ENCODE data around the gene FUT2.

The FUT2 gene

GRCh38 chr19:48726556-48726955, 30.8 kb downstream of the FUT2 start:
- DNase-seq (ENCODE audit: low spot score): no peak

GRCh38 chr19:48728911-48729664, 33.3 kb downstream of the FUT2 start:
- DNase-seq (ENCODE audit: low spot score): no peak

GRCh38 chr19:48731452-48731851, 35.7 kb downstream of the FUT2 start:
- no peak for DNase-seq (ENCODE audit: low spot score)

DNA sequence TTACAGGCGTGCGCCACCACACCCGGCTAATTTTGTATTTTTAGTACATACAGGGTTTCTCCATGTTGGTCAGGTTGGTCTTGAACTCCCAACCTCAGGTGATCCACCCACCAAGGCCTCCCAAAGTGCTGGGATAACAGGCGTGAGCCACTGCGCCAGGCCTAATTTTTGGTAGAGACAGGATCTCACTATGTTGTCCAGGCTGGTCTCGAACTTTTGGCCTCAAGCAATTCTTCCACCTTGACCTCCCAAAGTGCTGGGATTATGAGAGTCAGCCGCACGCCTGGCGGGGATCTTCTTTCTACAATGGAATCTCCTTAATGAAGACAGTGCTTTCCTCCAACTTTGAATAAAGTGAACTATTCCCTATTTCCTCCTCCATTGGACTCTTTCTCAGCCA, 38.9 kb downstream of the FUT2 start:
- DNase-seq (ENCODE audit: low spot score): no peak

DNA sequence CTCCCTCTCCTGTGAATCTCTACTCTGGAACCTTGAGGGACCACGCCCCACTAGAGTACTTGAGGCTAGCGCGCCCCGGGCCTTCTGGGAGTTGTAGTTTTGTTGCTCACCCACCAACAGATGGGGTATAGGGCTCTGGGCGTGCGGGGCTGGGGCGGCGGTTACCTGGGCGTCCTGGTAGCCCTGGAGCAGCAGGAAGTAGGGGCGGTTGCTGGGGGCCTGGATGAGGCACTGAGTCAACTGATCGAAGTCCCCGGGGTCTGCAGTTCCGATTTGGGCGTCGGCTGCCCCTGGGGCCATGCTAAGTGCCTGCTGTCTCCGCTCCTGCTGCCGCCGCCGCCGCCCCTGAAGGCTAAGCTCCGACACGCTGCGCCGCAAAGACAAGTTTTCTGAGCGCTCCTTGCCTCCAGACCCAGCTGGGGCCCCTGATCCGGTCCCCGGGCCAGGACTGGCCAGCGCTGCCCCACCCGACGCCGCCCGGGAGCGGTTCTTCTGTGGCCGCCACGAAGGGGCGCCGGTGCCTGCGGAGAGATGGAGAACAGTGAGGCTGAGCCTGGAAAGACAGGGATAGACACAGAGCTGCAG, 39.4 kb downstream of the FUT2 start:
- DNase-seq (ENCODE audit: low spot score): peak; percentile 74

- peak; percentile 80 for DNase-seq (ENCODE audit: low spot score)
These were observed 41.7 kb downstream of the FUT2 start for GRCh38 chr19:48737360-48737998.

GRCh38 chr19:48738557-48739403, 43.0 kb downstream of the FUT2 start:
- DNase-seq (ENCODE audit: low spot score): peak; percentile 96

- DNase-seq (ENCODE audit: low spot score): no peak
These were observed 43.8 kb downstream of the FUT2 start for GRCh38 chr19:48739404-48740163.

- no peak for DNase-seq (ENCODE audit: low spot score)
These were observed 44.6 kb downstream of the FUT2 start, which contains the start of gene RASIP1 for GRCh38 chr19:48740164-48740972. Gene RASIP1, minus strand, starts transcription at chr19:48740610. Its CDS starts 328 bp downstream, at chr19:48740282.

GRCh38 chr19:48741129-48741999, 45.6 kb downstream of the FUT2 start:
- DNase-seq (ENCODE audit: low spot score): peak; percentile 77

GRCh38 chr19:48742096-48742495, 46.3 kb downstream of the FUT2 start:
- no peak for DNase-seq (ENCODE audit: low spot score)

GRCh38 chr19:48745208-48745995, 49.6 kb downstream of the FUT2 start:
- DNase-seq (ENCODE audit: low spot score): peak; percentile 65

GRCh38 chr19:48746110-48746509, 50.3 kb downstream of the FUT2 start:
- DNase-seq (ENCODE audit: low spot score): no peak

DNA sequence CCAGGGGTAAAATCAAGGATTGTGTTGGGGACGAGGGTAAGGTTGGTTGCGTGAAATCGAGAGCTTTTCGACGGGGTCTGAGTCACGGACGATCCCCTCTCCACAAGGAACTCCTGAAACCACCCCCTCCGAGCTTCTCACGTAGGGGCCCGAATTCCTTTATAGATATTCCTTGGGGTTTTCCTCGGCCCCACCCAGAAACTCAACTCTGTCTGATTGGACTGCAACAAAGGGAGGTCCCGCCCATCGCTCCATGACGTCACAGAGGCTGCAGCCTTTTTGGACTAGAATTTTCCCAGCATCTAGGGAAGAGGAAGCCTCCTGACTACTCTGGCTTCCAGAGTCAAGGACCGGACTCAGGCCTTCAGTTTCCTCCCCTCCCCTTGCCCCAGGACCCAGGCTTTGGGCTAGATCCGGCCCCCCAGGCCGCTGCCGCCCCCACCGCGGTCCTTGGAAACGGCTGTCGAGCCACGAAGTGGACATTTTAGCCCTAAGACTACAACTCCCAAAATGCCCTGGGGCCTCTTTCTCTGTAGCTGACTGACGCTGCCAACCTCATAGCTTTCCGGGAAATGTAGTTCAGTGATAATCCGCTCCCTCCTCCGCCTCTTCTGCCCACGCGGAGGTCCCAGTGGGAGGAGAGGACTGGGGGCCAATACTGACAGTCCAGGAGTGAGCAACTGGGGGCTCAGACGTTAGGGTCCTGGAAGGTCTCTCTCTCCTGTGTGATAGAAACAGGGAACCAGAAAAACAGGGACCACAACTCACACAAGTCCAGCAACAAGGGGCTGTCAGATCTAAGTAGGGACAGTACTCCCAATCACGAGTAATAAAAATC, 51.2 kb downstream of the FUT2 start, which contains the start of gene IZUMO1:
Gene IZUMO1, minus strand, starts transcription at position 172 of the 838 bp plus-strand sequence. CDS start 1,050 bp downstream, outside the sequence.
- peak; percentile 72 for DNase-seq (ENCODE audit: low spot score)

- DNase-seq (ENCODE audit: low spot score): no peak
These were observed 53.9 kb downstream of the FUT2 start for GRCh38 chr19:48749571-48750198.

- no peak for DNase-seq (ENCODE audit: low spot score)
These were observed 54.6 kb downstream of the FUT2 start for GRCh38 chr19:48750351-48750750.

All from iPS-NIHi11 (cell line).